ENCODE results near the gene P3H3. TPM values are rescaled to one million over a fixed set of nuclear protein-coding genes. Genes with fewer than 3 reads are reported as not detected.
A peak's percentile ranks its signal among the peaks of the same experiment; 100 is the strongest.

Gene P3H3
- total and polyA plus RNA-seq, 2 experiments from 2014 or later, result 16.4 to 38.2 TPM

GRCh38 chr12:6788972-6789924, 39.0 kb upstream of the P3H3 start, which contains the start of gene CD4:
Gene CD4 (plus strand): TSS chr12:6789528. CDS start chr12:6800139, 10,611 bp downstream.
- Histone ChIP-seq H3K9me2 (ENCODE audit: insufficient read depth) (no peaks in the 10 kb centered on the region), H3K36me3 (ENCODE audit: insufficient read depth) (no peaks in the 10 kb centered on the region), H3K79me2 (replicated peaks; ENCODE audit: insufficient read depth) (no peaks in the 10 kb centered on the region), H3K4me1 (ENCODE audit: insufficient read depth) (peaks cover 22% of the 10 kb centered on the region), H3K27me3 (ENCODE audit: insufficient read depth) (no peaks in the 10 kb centered on the region), H3K4me3 (0 out of 2 replicates have a peak within 1 kb of the TSS, but pooled peaks have one; percentile 26), H3K27ac (ENCODE audit: low read depth) (no peak within 1 kb of the TSS), H3F3A (replicated peaks; ENCODE audit: low read depth) (no peaks in the 10 kb centered on the region), H4K20me1 (replicated peaks; ENCODE audit: insufficient read depth) (no peaks in the 10 kb centered on the region), H2AFZ (peak within 1 kb of the TSS; percentile 97), H3K4me2 (peak within 1 kb of the TSS; percentile 55; the same call in 1 of the 2 replicates)
- peaks cover 12% of the 10 kb centered on the region for H3K27me3 Mint-ChIP-seq (ENCODE audit: insufficient read depth, low read depth, poor library complexity)
- peaks cover 29% of the 10 kb centered on the region for H3K4me1 Mint-ChIP-seq
- H3K36me3 Mint-ChIP-seq (ENCODE audit: low read depth), result no peaks in the 10 kb centered on the region; the same call in 2 of the 3 replicates
- TF ChIP-seq ZNF114 (CRISPR knock-in tag; IDR thresholded peaks at IDR 0.05) (no peak), ZNF462 (CRISPR knock-in tag; IDR thresholded peaks at IDR 0.05) (no peak)
- ATAC-seq (peak; percentile 50), DNase-seq (ENCODE audit: low spot score) (peak; percentile 53)
- no peaks in the 10 kb centered on the region for H3K9me3 Mint-ChIP-seq
- no peak within 1 kb of the TSS; the same call in 2 of the 3 replicates for H3K4me3 Mint-ChIP-seq
- no peak within 1 kb of the TSS for H3K27ac Mint-ChIP-seq
